Lower leg skin (tissue), 3 donors: ENCODE measurements around the gene SMCO3.

ENCODE experiments used
- CTCF ChIP-seq, 3 donors: fragments of 450-650 bp; IDR thresholded peaks; one replicate each; pipeline ENCODE4 v1.5.1; 2016; ENCODE audit warnings: antibody characterized with exemption in 3 of 3, mild to moderate bottlenecking in 3 of 3, moderate library complexity in 2 of 3
- POLR2A ChIP-seq, 2 donors: fragments of 450-650 bp; IDR thresholded peaks; one replicate each; pipeline ENCODE4 v1.6.1; 2016 to 2017; ENCODE audit warnings: antibody characterized with exemption in 2 of 2, mild to moderate bottlenecking in 1 of 2, moderate library complexity in 1 of 2

- TF ChIP-seq CTCF (IDR thresholded peaks at IDR 0.05): no peak
- no peak for TF ChIP-seq POLR2A (IDR thresholded peaks at IDR 0.05)
These were observed 44.5 kb downstream of the SMCO3 start for GRCh38 chr12:14769466-14769968.
